Activated T-cell treated with anti-CD3 and anti-CD28 coated beads, Interleukin-2, amount 50 U/mL, for 24 hours (primary cell): Measurements from ENCODE around the gene BID.

Experiments
- DNase-seq: peaks from one replicate; pipeline ENCODE4 v3.0.0-alpha.2; 2020
- H3K27ac Mint-ChIP-seq: 2 replicates; pipeline ENCODE4 v1.8.0; 2020; ENCODE audit warnings: mild to moderate bottlenecking, mixed read lengths
- H3K27me3 Mint-ChIP-seq: 2 replicates; pipeline ENCODE4 v1.8.0; 2020; ENCODE audit warnings: mixed read lengths
- H3K36me3 Mint-ChIP-seq: 2 replicates; pipeline ENCODE4 v1.8.0; 2020; ENCODE audit warnings: low read depth, mixed read lengths
- H3K4me1 Mint-ChIP-seq: 2 replicates; pipeline ENCODE4 v1.8.0; 2020; ENCODE audit warnings: low read depth, mixed read lengths
- H3K4me3 Mint-ChIP-seq: 2 replicates; pipeline ENCODE4 v1.8.0; 2020; ENCODE audit warnings: mild to moderate bottlenecking, moderate library complexity, mixed read lengths
- H3K9me3 Mint-ChIP-seq: 2 replicates; pipeline ENCODE4 v1.8.0; 2020; ENCODE audit warnings: mixed read lengths

BID gene

GRCh38 chr22:17782158-17782557, 7.9 kb upstream of the BID start:
- Mint-ChIP-seq H3K4me3 (no peak overlapping the region), H3K4me1 (peaks cover 57% of the 10 kb centered on the region), H3K36me3 (no peaks in the 10 kb centered on the region), H3K27ac (no peak overlapping the region), H3K27me3 (no peaks in the 10 kb centered on the region), H3K9me3 (no peaks in the 10 kb centered on the region)
- no peak for DNase-seq

- H3K4me1 Mint-ChIP-seq = peaks cover 60% of the 10 kb centered on the region
- DNase-seq = peak; percentile 78
- no peaks in the 10 kb centered on the region for H3K36me3 Mint-ChIP-seq
- H3K4me3 Mint-ChIP-seq = peak overlapping the region; percentile 18
- H3K27me3 Mint-ChIP-seq = no peaks in the 10 kb centered on the region
- H3K9me3 Mint-ChIP-seq = no peaks in the 10 kb centered on the region
- peak overlapping the region; percentile 85 for H3K27ac Mint-ChIP-seq
Measured at GRCh38 chr22:17781319-17782031, 7.2 kb upstream of the BID start.

GRCh38 chr22:17780741-17781318, 6.6 kb upstream of the BID start:
- Mint-ChIP-seq H3K36me3 (no peaks in the 10 kb centered on the region), H3K4me1 (peaks cover 65% of the 10 kb centered on the region), H3K27ac (peak overlapping the region; percentile 41), H3K9me3 (no peaks in the 10 kb centered on the region), H3K4me3 (no peak overlapping the region), H3K27me3 (no peaks in the 10 kb centered on the region)
- no peak for DNase-seq

- no peaks in the 10 kb centered on the region for H3K27me3 Mint-ChIP-seq
- H3K4me1 Mint-ChIP-seq = peaks cover 71% of the 10 kb centered on the region
- H3K4me3 Mint-ChIP-seq = no peak overlapping the region
- H3K36me3 Mint-ChIP-seq = no peaks in the 10 kb centered on the region
- H3K27ac Mint-ChIP-seq = peak overlapping the region; percentile 41
- no peak for DNase-seq
- H3K9me3 Mint-ChIP-seq = no peaks in the 10 kb centered on the region
Measured at GRCh38 chr22:17780116-17780740, 6.0 kb upstream of the BID start.

DNA sequence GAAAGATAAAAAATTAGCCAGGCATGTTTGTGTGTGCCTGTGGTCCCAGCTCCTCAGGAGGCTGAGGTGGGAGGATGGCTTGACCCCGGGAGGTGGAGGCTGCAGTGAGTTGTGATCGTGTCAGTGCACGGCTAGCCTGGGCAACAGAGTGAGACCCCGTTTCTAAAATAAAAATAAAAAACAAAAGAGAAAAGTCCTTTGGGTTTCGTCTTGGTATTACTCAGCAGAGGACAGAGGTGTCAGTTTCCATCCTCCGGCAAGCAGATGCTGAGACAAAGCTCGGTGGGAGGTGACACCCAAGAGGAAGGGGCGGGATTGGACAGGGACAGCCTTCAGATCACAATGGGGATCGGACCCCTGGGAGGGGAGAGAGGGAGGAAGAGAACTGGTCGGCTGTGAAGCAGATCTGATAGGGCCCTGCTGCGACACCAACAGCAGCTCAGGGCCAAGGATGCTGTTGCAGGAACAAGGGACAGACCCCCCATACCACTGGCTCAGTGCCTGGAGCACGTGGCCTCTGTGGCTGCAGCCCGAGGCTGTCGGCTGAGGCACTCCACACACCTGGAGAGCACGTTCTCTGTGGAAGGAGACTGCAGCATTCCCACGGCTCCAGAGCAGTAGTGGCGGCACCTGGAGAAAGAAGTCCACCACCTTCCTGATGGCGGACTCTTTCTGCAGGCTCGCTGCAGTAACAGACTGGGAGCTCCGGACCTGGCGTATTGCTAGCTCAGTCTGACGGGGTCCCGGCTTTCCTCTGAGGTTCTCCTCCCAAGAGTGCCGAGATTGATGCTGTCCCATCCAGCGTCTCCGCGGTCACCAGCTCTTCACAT, 5.2 kb upstream of the BID start:
- no peaks in the 10 kb centered on the region for H3K36me3 Mint-ChIP-seq
- no peaks in the 10 kb centered on the region for H3K27me3 Mint-ChIP-seq
- peak overlapping the region; percentile 81 for H3K27ac Mint-ChIP-seq
- DNase-seq = no peak
- H3K4me3 Mint-ChIP-seq = peak overlapping the region; percentile 83
- no peaks in the 10 kb centered on the region for H3K9me3 Mint-ChIP-seq
- peaks cover 79% of the 10 kb centered on the region for H3K4me1 Mint-ChIP-seq

GRCh38 chr22:17778412-17778976, 4.2 kb upstream of the BID start:
- no peaks in the 10 kb centered on the region for H3K27me3 Mint-ChIP-seq
- peak overlapping the region; percentile 97 for H3K27ac Mint-ChIP-seq
- H3K4me1 Mint-ChIP-seq = peaks cover 80% of the 10 kb centered on the region
- no peaks in the 10 kb centered on the region for H3K36me3 Mint-ChIP-seq
- no peaks in the 10 kb centered on the region for H3K9me3 Mint-ChIP-seq
- no peak for DNase-seq
- peak overlapping the region; percentile 83 for H3K4me3 Mint-ChIP-seq

DNA sequence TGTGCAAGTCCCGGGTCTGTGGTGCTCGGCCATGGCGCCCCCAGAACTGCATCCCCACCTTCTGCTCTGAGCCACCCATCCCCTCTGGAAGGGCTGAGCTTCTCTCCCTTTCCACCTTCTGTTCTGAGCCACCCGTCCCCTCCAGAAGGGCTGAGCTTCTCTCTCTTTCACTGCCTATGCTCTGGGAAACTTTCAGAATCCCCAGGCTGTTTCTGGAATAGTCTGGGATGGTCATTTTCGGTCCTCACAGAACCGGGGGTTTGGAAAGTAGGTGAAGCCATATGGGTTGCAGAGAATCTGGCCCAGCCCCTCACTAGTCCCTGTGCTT, 3.4 kb upstream of the BID start:
- Mint-ChIP-seq H3K4me1 (peaks cover 87% of the 10 kb centered on the region), H3K4me3 (peak overlapping the region; percentile 83), H3K36me3 (peaks cover 3% of the 10 kb centered on the region), H3K9me3 (no peaks in the 10 kb centered on the region), H3K27me3 (no peaks in the 10 kb centered on the region), H3K27ac (peak overlapping the region; percentile 97)
- DNase-seq = no peak

GRCh38 chr22:17777005-17777716, 2.9 kb upstream of the BID start:
- Mint-ChIP-seq H3K4me1 (peaks cover 87% of the 10 kb centered on the region), H3K27ac (peak overlapping the region; percentile 97), H3K27me3 (no peaks in the 10 kb centered on the region), H3K36me3 (peaks cover 4% of the 10 kb centered on the region), H3K4me3 (peak overlapping the region; percentile 83), H3K9me3 (no peaks in the 10 kb centered on the region)
- DNase-seq = peak; percentile 76

DNA sequence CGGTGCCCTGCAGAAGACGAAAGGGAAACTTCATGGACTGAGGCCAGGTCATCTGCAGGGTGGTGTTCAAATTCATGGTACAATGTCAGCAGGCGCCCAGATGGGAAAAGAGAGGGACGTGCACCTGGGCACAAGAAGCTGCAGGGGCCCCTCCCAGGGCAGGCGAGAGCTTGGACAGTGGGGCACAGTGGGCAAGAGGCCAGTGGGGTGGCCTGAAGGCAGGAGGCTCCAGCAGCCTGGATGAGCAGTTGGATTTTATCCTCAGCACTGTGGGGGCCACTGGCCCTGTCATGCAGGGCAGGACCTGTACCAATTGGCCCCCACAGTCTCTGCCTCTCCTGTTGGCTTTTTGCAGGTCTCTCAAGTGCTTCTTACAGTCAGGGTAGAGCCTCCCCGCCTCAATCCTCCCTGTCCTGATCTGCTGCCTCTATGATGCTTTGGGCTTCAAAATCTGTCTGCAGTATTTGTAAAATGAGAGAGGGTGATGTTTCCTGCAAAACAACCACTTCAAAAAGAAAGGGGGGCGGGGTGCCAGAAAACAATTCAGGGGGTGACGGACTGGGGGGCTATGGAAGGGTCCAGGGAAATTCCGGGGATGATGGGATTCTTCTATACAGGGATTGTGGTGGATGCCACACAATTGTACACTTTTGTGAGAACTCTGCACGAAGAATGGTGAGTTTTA, 1.7 kb upstream of the BID start:
- peaks cover 86% of the 10 kb centered on the region for H3K4me1 Mint-ChIP-seq
- H3K36me3 Mint-ChIP-seq = peaks cover 5% of the 10 kb centered on the region
- no peaks in the 10 kb centered on the region for H3K9me3 Mint-ChIP-seq
- H3K4me3 Mint-ChIP-seq = peak overlapping the region; percentile 62
- peak overlapping the region; percentile 64 for H3K27ac Mint-ChIP-seq
- DNase-seq = no peak
- no peaks in the 10 kb centered on the region for H3K27me3 Mint-ChIP-seq

GRCh38 chr22:17774926-17775685, 837 bp upstream of the BID start:
- no peaks in the 10 kb centered on the region for H3K9me3 Mint-ChIP-seq
- peak overlapping the region; percentile 64 for H3K27ac Mint-ChIP-seq
- peak overlapping the region; percentile 62 for H3K4me3 Mint-ChIP-seq
- H3K4me1 Mint-ChIP-seq = peaks cover 83% of the 10 kb centered on the region
- peaks cover 8% of the 10 kb centered on the region for H3K36me3 Mint-ChIP-seq
- no peak for DNase-seq
- H3K27me3 Mint-ChIP-seq = peaks cover 2% of the 10 kb centered on the region

GRCh38 chr22:17773606-17774205, 563 bp downstream of the BID start:
- peaks cover 11% of the 10 kb centered on the region for H3K36me3 Mint-ChIP-seq
- H3K27ac Mint-ChIP-seq = peak overlapping the region; percentile 66
- peak; percentile 76 for DNase-seq
- H3K4me3 Mint-ChIP-seq = peak overlapping the region; percentile 82
- H3K27me3 Mint-ChIP-seq = peaks cover 2% of the 10 kb centered on the region
- peaks cover 77% of the 10 kb centered on the region for H3K4me1 Mint-ChIP-seq
- H3K9me3 Mint-ChIP-seq = no peaks in the 10 kb centered on the region

DNA sequence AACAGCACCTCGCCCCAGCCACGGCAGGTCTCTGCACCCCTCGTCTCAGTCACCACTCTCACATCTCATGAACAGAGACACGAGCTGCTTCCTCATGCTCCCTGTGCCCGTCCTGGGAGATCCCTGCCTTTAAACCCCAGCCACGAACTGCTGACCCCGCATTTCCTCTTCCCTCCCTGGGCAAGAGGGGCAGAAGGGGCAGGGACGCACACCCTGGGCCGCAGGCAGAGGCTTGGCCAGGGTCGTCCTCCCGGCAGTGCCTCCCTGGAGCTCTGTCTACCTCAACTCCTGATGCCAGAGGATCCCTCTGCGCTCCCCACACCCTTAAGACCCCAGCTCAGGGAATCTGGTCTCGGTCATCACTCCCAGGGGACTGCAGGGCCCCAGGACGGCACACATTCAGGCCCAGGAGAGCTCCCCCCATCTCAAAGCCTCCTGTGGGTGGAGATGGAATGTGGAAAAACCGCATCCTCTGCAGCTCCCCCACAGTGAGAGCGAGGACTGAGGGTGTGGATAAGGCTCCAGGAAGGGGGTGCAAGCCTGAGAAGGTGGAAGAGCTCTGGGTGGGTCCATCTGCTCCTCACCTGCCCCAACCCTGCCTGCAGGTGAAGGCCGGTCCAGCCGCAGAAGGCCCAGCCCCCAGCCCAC, 1.2 kb downstream of the BID start:
- DNase-seq = no peak
- H3K4me3 Mint-ChIP-seq = peak overlapping the region; percentile 82
- H3K4me1 Mint-ChIP-seq = peaks cover 77% of the 10 kb centered on the region
- no peaks in the 10 kb centered on the region for H3K9me3 Mint-ChIP-seq
- H3K36me3 Mint-ChIP-seq = peaks cover 11% of the 10 kb centered on the region
- H3K27ac Mint-ChIP-seq = peak overlapping the region; percentile 66
- peaks cover 2% of the 10 kb centered on the region for H3K27me3 Mint-ChIP-seq
